Frontal cortex (tissue), 4 donors: ENCODE data around the gene ASB2. TPM values are rescaled to one million over a fixed set of nuclear protein-coding genes. Genes with fewer than 3 reads are reported as not detected.

Experiments
- DNase-seq, 2 donors: peaks; one replicate each; pipeline ENCODE4 v3.0.0; 2012; ENCODE audit warnings: low spot score in 2 of 2
- FAIRE-seq: peaks from 2 replicates; lab custom pipeline; 2012; peaks lifted over from hg19 to GRCh38; lab: Jason Lieb, UNC
- total RNA-seq: library from RNA; depleted of rRNA; stranded (reverse); fragments of >200 nt; gene quantifications from one replicate; pipeline ENCODE4 v1.2.3, GENCODE V29; 2014
- donor health status: control.
- donor health status: control.
- donor health status: control.

Gene ASB2
- total RNA-seq, 1 donor from 2014 or later: under 0.01 TPM

DNA sequence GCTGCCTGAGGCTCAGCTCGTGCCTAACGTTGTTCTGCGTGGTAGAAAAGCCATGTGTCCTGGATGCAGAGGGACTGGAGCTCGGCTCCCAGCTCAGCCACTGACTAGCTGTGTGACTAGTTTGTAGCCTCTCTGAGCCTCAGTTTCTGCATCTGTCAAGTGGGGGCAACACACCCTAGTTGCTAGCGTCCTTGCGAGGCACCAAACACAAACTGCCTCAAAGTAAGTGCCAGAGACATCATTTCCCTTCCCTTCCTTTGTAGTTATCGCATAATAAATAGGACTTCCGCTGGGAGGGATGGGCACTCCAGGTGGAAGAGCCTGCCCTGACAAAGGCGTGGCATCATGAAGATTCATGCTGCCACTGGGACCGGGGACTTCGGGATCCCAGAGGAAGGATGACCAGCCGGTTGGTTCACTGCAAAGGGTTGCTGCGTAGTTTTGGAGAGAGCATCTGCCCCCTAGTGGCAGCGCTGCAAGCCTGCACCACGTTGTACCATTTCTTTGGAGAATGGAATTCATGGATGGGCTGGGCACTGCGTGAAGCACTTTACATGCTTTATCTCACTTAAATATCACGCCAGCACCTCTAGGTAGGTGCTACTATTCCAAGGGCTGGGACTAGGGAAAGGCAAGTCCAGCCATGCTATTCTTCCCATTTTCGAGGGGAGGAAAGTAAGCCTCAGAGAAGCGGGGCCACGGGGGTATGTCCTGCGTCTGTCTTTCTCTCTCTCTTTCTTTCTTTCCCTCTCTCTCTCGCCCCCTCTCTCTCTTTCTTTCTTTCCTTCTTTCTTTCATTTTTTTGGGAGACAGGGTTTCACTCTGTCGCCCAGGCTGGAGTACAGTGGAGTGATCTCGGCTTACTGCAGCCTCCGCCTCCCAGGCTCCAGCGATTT is 25.4 kb upstream of the ASB2 start:
- peak; percentile 67 to 84 for DNase-seq
- no peak for FAIRE-seq

- FAIRE-seq (no peak), DNase-seq (no peak)
Observed at GRCh38 chr14:94001016-94001415, 24.6 kb upstream of the ASB2 start.

GRCh38 chr14:94000267-94000666 is 23.9 kb upstream of the ASB2 start:
- FAIRE-seq (no peak), DNase-seq (no peak)

- DNase-seq (no peak), FAIRE-seq (no peak)
Observed at GRCh38 chr14:93999573-93999972, 23.2 kb upstream of the ASB2 start.

- no peak for DNase-seq
- no peak for FAIRE-seq
Observed at GRCh38 chr14:93998871-93999403, 22.6 kb upstream of the ASB2 start.

GRCh38 chr14:93997916-93998870 is 21.8 kb upstream of the ASB2 start:
- no peak for FAIRE-seq
- DNase-seq: no peak

GRCh38 chr14:93997082-93997481 is 20.7 kb upstream of the ASB2 start, which contains the start of gene CCDC197:
Gene CCDC197, plus strand, starts transcription at chr14:93997301. Its CDS starts 831 bp downstream, at chr14:93998132.
- no peak for FAIRE-seq
- DNase-seq: no peak

DNA sequence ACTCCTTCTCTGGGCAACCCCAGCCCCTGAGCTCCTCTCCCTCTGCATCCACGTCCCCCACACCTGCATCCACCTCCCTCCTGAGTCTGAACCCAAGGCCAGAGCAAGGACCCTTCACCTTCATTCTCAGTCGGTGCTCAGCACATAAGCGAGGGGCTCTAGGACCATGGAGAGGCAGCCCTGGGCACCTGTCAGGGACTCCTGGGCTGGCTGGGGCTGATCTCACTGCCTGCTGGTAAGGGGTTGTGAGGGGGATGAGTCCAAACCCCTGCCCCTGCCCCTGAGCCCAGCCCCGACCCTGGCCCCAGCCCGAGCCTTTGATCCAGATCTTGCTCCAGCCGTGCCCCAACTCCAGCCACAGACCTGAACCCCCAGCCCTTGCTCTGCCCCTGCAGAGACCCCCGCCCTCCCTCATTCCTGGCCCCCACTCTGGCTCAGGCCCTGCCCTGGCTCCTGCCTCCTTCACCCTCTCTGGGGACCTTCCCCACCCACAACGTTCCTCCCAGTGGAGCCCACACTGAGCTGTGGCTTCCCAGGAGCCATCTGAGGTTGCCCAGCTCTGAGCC is 19.8 kb upstream of the ASB2 start:
- FAIRE-seq (no peak), DNase-seq (no peak)

DNA sequence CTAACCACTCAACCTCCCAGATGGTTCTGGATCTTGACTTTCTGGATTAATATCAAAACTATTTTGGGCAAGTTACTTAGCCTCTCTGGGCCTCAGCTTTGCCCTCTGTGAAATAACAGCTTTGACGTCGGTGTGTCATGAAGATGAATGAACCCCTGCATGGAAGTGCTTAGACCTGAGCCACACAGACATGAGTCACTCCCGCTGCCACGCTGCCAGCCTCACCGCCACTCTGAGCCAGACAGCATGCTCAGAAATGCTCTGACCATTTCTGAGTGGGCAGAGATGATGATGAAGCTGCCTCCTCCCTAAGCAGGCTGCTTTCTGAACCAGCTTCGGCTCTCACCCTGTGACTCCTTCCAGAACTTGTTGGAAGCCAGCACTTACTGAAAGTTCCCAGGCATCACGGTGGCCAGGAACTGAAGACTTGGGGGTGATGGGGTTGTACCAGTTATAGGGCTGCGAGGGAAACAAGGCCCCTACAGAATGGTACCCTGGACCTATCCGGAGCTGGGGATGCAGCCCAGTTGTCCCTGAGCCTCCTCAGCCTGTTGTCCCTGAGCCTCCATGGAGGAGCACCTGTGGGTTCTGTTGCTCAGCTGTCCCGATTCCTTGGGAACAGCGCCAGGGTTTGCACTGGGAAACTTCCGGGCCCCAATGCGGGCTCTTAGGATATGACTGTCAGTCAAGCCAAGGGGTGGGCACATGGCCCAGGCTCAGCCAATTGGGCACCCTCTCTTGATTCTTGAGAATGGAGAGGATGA is 18.7 kb upstream of the ASB2 start:
- FAIRE-seq (no peak), DNase-seq (peak; percentile 37 to 61)

GRCh38 chr14:93993382-93993781 is 17.0 kb upstream of the ASB2 start:
- DNase-seq (no peak), FAIRE-seq (no peak)

DNA sequence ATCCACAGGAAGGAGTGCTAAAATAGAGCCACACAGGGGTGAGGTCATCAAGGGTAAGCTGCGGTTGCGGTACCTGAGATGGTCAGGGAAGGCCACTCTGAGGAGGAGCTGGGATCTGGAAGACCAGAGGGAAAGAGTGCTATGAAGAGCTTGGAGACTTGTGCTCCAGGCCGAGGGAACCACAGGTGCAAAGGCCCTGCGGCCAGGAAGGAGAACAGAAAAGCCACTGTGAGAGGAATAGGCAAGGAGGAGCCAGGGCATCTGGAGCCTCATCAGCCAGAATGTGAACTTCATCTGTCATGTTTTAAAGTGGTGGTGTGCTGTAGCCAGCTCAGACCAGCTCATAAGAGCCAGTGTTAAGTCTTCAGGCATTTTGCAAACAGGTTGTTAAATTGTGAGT is 15.3 kb upstream of the ASB2 start:
- no peak for FAIRE-seq

DNA sequence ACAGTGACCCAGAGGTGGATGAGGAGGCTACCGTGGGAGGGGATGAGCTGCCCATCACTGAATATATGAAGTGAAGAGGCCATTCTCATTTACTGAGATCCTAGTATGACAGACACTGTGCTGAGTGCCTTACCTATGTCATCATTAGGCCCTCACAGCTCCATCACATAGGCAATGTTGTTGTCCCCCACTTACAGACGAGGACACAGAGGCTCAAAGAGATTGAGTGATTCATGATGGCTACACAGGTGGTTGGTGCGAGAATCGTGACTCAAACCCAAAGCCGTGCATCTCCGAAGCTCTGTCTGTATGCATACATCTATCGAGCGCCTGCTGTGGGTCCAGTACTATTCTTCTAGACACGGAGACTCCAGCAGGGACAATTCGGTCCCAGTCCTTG is 14.8 kb upstream of the ASB2 start:
- no peak for FAIRE-seq
- no peak for DNase-seq

More for the DNA sequence above, 15.3 kb upstream of the ASB2 start:
- no peak for DNase-seq

DNA sequence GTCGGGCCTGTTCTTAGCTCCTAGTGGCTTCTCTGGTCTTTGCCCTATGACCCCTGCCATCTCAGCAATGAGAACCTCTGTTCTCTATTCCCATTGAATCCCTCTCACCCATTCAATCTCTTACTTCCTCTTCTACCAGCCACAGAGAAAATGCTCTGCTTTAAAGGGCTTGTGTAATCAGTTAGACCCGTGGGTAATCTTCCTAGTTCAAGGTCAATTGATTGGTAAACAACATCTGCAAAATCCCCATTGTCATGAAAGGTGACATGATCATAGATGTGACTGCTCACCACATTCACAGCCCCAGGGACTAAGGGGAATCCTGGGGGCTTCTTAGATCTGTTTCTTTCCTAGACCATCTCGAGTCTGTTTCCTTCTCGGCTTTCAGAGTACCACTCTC is 13.6 kb upstream of the ASB2 start:
- DNase-seq: no peak
- no peak for FAIRE-seq

- FAIRE-seq (no peak), DNase-seq (no peak)
Observed at GRCh38 chr14:93987815-93988476, 11.6 kb upstream of the ASB2 start.

DNA sequence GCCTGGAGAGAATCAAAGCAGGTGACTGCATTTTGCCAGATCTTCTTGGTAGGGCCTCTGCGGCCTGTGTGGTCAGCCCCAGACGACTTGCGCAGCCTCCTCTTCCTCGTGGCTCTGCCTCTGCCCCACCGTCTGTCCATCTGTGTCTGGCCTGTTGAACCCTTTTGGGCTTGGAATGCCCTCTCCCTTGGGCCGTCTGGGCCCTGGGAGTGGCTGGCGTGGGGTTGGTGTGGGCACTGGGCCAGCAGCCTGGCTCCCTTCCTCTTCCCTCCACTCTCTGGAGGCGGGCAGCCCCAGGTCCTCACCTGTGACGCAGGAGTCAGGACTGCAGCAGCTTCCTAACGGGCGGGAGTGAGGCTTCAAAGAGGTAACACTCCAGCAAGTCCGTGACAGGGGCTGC is 11.0 kb upstream of the ASB2 start:
- FAIRE-seq (no peak), DNase-seq (no peak)

DNA sequence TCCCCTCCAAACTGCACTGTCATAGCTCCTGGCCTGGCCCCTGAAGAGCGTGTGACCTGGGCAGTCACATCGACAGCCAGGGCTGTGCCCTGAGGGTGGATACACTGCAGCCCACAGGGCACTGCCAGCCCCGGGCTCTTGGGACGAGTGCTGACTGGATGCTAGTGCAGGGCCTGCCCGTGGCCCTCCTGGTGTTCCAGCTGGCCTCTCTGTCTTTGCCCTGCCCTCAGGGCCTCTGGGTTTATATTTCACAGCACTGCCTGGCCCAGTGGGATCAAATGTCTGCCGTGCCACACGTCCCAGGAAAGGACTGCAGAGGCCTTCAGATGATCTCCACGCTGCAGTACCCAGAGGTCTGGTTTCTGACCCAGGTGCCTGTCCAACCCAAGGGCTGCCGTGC is 10.6 kb upstream of the ASB2 start:
- FAIRE-seq (no peak), DNase-seq (no peak)

DNA sequence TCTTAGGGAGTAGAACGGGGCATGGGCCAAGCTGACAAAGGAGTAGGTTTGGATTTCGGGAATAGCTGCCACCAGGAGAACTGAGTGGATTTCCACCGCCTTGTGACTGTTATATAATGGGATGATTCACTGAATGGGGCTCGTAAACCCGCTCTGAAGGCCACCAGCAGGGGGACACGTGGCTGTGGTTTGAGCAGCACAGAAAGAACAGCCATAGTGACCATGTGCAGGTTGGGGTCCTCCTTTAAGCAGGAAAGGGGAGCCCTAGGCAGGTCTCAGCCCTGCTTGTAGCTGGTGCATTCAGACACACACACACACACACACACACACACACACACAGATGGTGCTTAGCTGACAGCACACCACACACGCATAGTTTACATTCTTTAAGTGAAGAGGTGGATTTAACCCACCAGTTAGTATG is 8.6 kb upstream of the ASB2 start:
- FAIRE-seq (no peak), DNase-seq (peak in 1 of 2 donors; percentile 64)

DNA sequence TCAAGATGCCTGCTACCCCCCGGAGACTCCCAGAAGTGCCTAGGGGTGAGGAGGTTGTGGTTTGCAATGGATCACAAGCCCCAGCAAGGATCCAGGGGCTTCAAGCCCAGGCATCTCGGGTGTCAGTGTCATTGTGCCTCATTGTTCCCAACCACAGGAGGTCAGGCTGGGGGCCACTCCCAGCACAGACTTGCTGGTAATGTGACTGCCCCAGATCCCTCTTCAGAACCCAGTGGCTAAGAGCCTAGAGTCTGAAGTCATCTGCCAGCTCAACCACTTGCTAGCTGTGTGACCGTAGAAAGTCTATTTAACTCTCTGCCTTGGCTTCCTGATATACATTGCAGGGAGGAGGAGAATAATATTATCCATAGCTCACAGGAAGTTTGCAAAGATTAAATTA is 7.7 kb upstream of the ASB2 start:
- DNase-seq: no peak
- no peak for FAIRE-seq
